Mesenchymal stem cell (in vitro differentiated cells and primary cell): Measurements from ENCODE around the gene NTN1.

ENCODE experiments used
- DNase-seq: peaks from one replicate; pipeline ENCODE4 v3.0.0-alpha.2; 2013
- H2AFZ ChIP-seq: one replicate; pipeline ENCODE4 v1.6.1; 2013; ENCODE audit warnings: low read depth, mild to moderate bottlenecking, control low read depth, inconsistent platforms, low read length, moderate library complexity
- H2AK5ac ChIP-seq: 2 replicates; pipeline ENCODE4 v1.6.1; 2013; ENCODE audit warnings: low read length, moderate library complexity, mild to moderate bottlenecking, inconsistent platforms; ENCODE audit not compliant: severe bottlenecking
- H2BK120ac ChIP-seq: one replicate; pipeline ENCODE4 v1.6.1; 2013; ENCODE audit warnings: low read depth, mild to moderate bottlenecking, inconsistent platforms, low read length, moderate library complexity
- H2BK12ac ChIP-seq, 2 experiments: one replicate each; pipeline ENCODE4 v1.6.1; 2013; ENCODE audit warnings: inconsistent platforms in 2 of 2, low read length in 2 of 2, mild to moderate bottlenecking in 2 of 2, moderate library complexity in 2 of 2, control low read depth in 1 of 2
- H2BK15ac ChIP-seq: one replicate; pipeline ENCODE4 v1.6.1; 2013; ENCODE audit warnings: mild to moderate bottlenecking, low read depth, inconsistent platforms; ENCODE audit not compliant: poor library complexity, severe bottlenecking
- H2BK5ac ChIP-seq: 2 replicates; pipeline ENCODE4 v1.6.1; 2013; ENCODE audit warnings: low read depth, mild to moderate bottlenecking, low read length, control low read depth, inconsistent platforms; ENCODE audit not compliant: poor library complexity, severe bottlenecking
- H3K14ac ChIP-seq, 2 experiments: one replicate each; pipeline ENCODE4 v1.6.1; 2013; ENCODE audit warnings: inconsistent platforms in 2 of 2, low read length in 2 of 2, control low read depth in 1 of 2, mild to moderate bottlenecking in 1 of 2, moderate library complexity in 1 of 2
- H3K18ac ChIP-seq, 2 experiments: one replicate each; pipeline ENCODE4 v1.6.1; 2013; ENCODE audit warnings: inconsistent platforms in 2 of 2, low read length in 2 of 2, control low read depth in 1 of 2, low read depth in 1 of 2, mild to moderate bottlenecking in 1 of 2
- H3K23ac ChIP-seq, 2 experiments: one replicate each; pipeline ENCODE4 v1.6.1; 2013; ENCODE audit warnings: inconsistent platforms in 2 of 2, low read length in 2 of 2, mild to moderate bottlenecking in 2 of 2, moderate library complexity in 2 of 2, control low read depth in 1 of 2
- H3K27ac ChIP-seq: 2 replicates; pipeline ENCODE4 v1.5.1; 2013; ENCODE audit warnings: mild to moderate bottlenecking, moderate library complexity, low read length, control low read depth, inconsistent platforms; ENCODE audit not compliant: poor library complexity, severe bottlenecking
- H3K27me3 ChIP-seq, 2 experiments: 2 replicates each; pipeline versions ENCODE4 v1.6.1 to v1.7.0; 2013; ENCODE audit warnings: low read length in 2 of 2, mild to moderate bottlenecking in 2 of 2, moderate library complexity in 2 of 2, control low read depth in 1 of 2, inconsistent platforms in 1 of 2; ENCODE audit not compliant: control insufficient read depth in 1 of 2, insufficient read depth in 1 of 2
- H3K36me3 ChIP-seq, 2 experiments: 2 replicates each; pipeline versions ENCODE4 v1.6.1 to v1.7.0; 2013; ENCODE audit warnings: low read length in 2 of 2, control low read depth in 1 of 2, inconsistent platforms in 1 of 2, low read depth in 1 of 2, mild to moderate bottlenecking in 1 of 2; ENCODE audit not compliant: insufficient read depth in 2 of 2, control insufficient read depth in 1 of 2
- H3K4ac ChIP-seq, 2 experiments: one replicate each; pipeline ENCODE4 v1.6.1; 2013; ENCODE audit warnings: inconsistent platforms in 2 of 2, low read length in 2 of 2, mild to moderate bottlenecking in 2 of 2, moderate library complexity in 2 of 2, control low read depth in 1 of 2, low read depth in 1 of 2
- H3K4me1 ChIP-seq: 2 replicates; pipeline ENCODE4 v1.6.1; 2013; ENCODE audit warnings: low read depth, low read length, control low read depth; ENCODE audit not compliant: control insufficient read depth, insufficient read depth
- H3K4me2 ChIP-seq: 2 replicates; pipeline ENCODE4 v1.6.1; 2013; ENCODE audit warnings: low read length, mild to moderate bottlenecking, inconsistent platforms; ENCODE audit not compliant: poor library complexity, severe bottlenecking
- H3K4me3 ChIP-seq, 2 experiments: 2 replicates each; pipeline versions ENCODE4 v1.5.1 to v1.7.0; 2013; ENCODE audit warnings: low read length in 2 of 2, mild to moderate bottlenecking in 2 of 2, control low read depth in 1 of 2, low read depth in 1 of 2; ENCODE audit not compliant: insufficient read depth in 1 of 2
- H3K79me1 ChIP-seq: replicated peaks from 2 replicates; pipeline ENCODE4 v1.6.1; 2013; ENCODE audit warnings: mild to moderate bottlenecking, control low read depth, low read length, inconsistent platforms; ENCODE audit not compliant: poor library complexity, severe bottlenecking
- H3K9ac ChIP-seq: 2 replicates; pipeline ENCODE4 v1.7.0; 2013; ENCODE audit warnings: mild to moderate bottlenecking, low read length, moderate library complexity
- H3K9me3 ChIP-seq: 2 replicates; pipeline ENCODE4 v1.7.0; 2013; ENCODE audit warnings: mild to moderate bottlenecking, low read length; ENCODE audit not compliant: control insufficient read depth
- H4K8ac ChIP-seq: one replicate; pipeline ENCODE4 v1.6.1; 2013; ENCODE audit warnings: inconsistent platforms, mild to moderate bottlenecking, low read length, moderate library complexity
- H4K91ac ChIP-seq: one replicate; pipeline ENCODE4 v1.6.1; 2013; ENCODE audit warnings: mild to moderate bottlenecking, low read length, inconsistent platforms
- WGBS: methylation state at CpG from one replicate; pipeline ENCODE4 v1.1.7; 2013; ENCODE audit warnings: mixed read lengths; 5-methylcytosine and 5-hydroxymethylcytosine counted together

Gene NTN1

DNA sequence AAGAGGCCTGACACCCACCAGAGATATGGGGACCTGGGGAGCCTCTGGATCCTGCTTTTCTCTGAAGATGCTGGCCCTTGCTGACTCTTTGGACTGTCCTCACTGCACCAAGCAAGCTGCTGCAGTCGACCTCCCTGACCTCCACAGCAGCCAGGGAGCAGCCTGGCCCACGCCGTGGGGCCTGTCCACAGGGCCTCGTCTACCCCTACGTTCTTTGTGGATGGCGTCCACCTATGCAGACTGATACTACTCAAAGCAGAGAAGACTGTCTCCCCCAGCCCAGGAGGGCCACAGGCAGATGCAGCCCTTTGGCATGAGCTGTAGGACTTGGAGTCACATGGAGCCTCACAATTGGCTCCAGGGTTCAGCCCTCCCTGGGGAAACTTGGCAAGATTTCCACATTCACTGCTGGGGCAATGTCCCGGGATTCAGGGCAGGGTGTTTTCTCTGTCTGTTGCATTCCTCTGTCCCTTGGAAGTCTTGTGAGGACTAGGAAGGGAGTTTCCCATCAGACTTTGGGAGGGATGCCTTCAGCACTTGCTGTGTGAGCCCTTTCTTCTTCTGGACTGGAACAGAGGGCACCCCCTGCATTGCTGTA is 152.2 kb downstream of the NTN1 start:
- Histone ChIP-seq H3K9ac (no peak overlapping the region), H2BK12ac (no peak overlapping the region), H2BK120ac (no peak overlapping the region), H4K91ac (no peak overlapping the region), H4K8ac (no peak overlapping the region), H3K9me3 (peaks cover 5% of the 10 kb centered on the region), H2BK5ac (no peak overlapping the region), H3K4me2 (no peak overlapping the region), H3K4me1 (no peaks in the 10 kb centered on the region), H3K4me3 (no peak overlapping the region), H2AFZ (no peak overlapping the region), H3K36me3 (no peaks in the 10 kb centered on the region), H2BK15ac (no peak overlapping the region), H3K27ac (no peak overlapping the region), H3K18ac (no peak overlapping the region), H3K4ac (no peak overlapping the region), H3K79me1 (no peaks in the 10 kb centered on the region), H3K27me3 (peaks cover 12 to 22% of the 10 kb centered on the region in 2 experiments), H3K23ac (no peak overlapping the region), H3K14ac (no peak overlapping the region), H2AK5ac (no peak overlapping the region)
- DNase-seq = no peak
- WGBS = 68% methylated on average over 7 of the region's 7 CpGs

GRCh38 chr17:9174312-9174711 is 153.0 kb downstream of the NTN1 start:
- peaks cover 5% of the 10 kb centered on the region for H3K9me3 ChIP-seq
- H2BK120ac ChIP-seq = no peak overlapping the region
- H2BK12ac ChIP-seq = no peak overlapping the region
- no peak overlapping the region for H2BK5ac ChIP-seq
- DNase-seq = no peak
- H4K91ac ChIP-seq = no peak overlapping the region
- H3K9ac ChIP-seq = no peak overlapping the region
- no peak overlapping the region for H3K14ac ChIP-seq
- H3K4me3 ChIP-seq = no peak overlapping the region
- WGBS = 86% methylated on average over 3 of the region's 3 CpGs
- no peak overlapping the region for H3K4me2 ChIP-seq
- no peak overlapping the region for H3K4ac ChIP-seq
- no peak overlapping the region for H2AK5ac ChIP-seq
- H3K27me3 ChIP-seq = peaks cover 7 to 29% of the 10 kb centered on the region in 2 experiments
- H3K4me1 ChIP-seq = no peaks in the 10 kb centered on the region
- H3K79me1 ChIP-seq = no peaks in the 10 kb centered on the region
- no peaks in the 10 kb centered on the region for H3K36me3 ChIP-seq
- H3K23ac ChIP-seq = no peak overlapping the region
- H2BK15ac ChIP-seq = no peak overlapping the region
- no peak overlapping the region for H3K27ac ChIP-seq
- no peak overlapping the region for H2AFZ ChIP-seq
- no peak overlapping the region for H3K18ac ChIP-seq
- no peak overlapping the region for H4K8ac ChIP-seq

GRCh38 chr17:9174779-9175574 is 153.7 kb downstream of the NTN1 start:
- Histone ChIP-seq H4K8ac (no peak overlapping the region), H2BK15ac (no peak overlapping the region), H3K4me1 (no peaks in the 10 kb centered on the region), H2BK120ac (no peak overlapping the region), H3K14ac (no peak overlapping the region), H3K4me3 (no peak overlapping the region), H2AK5ac (no peak overlapping the region), H2BK12ac (no peak overlapping the region), H3K27ac (no peak overlapping the region), H4K91ac (no peak overlapping the region), H3K9me3 (peaks cover 5% of the 10 kb centered on the region), H3K79me1 (no peaks in the 10 kb centered on the region), H3K18ac (no peak overlapping the region), H3K36me3 (no peaks in the 10 kb centered on the region), H3K27me3 (peaks cover 10 to 33% of the 10 kb centered on the region in 2 experiments), H3K4me2 (no peak overlapping the region), H2BK5ac (no peak overlapping the region), H3K9ac (no peak overlapping the region), H3K4ac (no peak overlapping the region), H3K23ac (no peak overlapping the region), H2AFZ (no peak overlapping the region)
- DNase-seq = no peak
- 89% methylated on average over 9 of the region's 9 CpGs for WGBS

DNA sequence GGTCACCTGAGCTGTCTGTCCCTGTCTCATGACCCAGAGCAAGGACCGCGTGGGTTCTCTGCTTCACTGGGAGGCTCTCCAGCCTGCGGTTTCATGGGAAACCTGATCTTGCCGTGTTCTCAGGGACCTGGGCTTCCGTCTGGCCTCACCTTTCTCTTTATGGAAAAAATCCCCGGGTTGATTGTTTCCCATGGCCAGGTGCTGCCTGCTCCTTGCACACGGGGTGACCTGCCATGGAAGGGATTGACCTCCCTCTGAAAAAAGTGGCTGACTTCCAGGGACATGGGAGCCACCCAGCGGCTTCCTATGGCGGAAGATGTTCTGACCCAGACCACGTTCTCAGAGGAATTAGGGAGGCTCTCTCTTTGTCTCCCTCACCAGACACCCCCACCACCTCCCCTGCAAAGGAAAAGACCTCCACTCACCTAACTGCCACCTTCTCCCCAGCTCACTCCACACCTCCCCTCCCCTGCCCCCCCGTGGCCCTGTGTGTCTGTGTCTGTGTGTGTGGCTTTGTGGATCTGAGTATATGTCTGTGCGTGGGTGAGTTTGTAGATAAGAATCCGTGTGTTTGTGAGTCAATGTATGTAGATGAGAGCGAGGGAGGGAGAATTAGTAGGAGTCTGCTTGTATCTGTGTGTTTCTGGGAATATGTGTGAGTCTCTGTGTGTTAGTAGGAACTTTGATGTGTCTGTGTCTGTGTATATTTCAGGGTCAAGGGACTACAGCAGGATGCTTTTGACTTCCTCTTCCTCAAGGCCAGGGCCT is 154.6 kb downstream of the NTN1 start:
- Histone ChIP-seq H2AK5ac (no peak overlapping the region), H2BK15ac (no peak overlapping the region), H3K23ac (no peak overlapping the region), H3K4me2 (no peak overlapping the region), H3K18ac (no peak overlapping the region), H3K4me3 (no peak overlapping the region), H2BK5ac (no peak overlapping the region), H2AFZ (no peak overlapping the region), H3K4me1 (no peaks in the 10 kb centered on the region), H3K4ac (no peak overlapping the region), H3K36me3 (no peaks in the 10 kb centered on the region), H3K27ac (no peak overlapping the region), H3K79me1 (no peaks in the 10 kb centered on the region), H4K8ac (no peak overlapping the region), H3K9ac (no peak overlapping the region), H3K14ac (no peak overlapping the region), H3K27me3 (peaks cover 19 to 32% of the 10 kb centered on the region in 2 experiments), H2BK12ac (no peak overlapping the region), H2BK120ac (no peak overlapping the region), H3K9me3 (peaks cover 5% of the 10 kb centered on the region), H4K91ac (no peak overlapping the region)
- 81% methylated on average over 11 of the region's 14 CpGs for WGBS
- DNase-seq = no peak
